ENCODE results near the gene LRBA.
A peak's percentile ranks its signal among the peaks of the same experiment; 100 is the strongest.

LRBA gene

DNA sequence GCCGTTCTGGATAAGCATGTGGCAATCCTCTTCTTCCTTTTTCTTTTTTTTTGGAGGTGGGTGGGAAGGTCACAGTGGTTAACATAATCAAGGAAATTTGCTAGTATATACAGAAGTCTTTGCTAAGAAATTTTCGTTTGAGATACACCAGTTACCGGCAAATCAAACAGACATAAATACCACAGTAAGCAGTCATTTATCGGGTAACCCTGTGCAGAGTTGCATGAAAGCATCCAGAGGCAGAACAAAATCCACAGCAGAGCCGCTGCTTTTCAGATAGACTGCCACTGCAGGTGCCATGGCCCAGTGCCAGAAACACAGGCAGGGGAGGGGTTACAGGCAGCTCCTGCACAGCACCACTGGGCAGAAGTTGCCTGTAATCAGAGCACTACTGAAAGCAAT is 612.2 kb downstream of the LRBA start:
- Histone ChIP-seq H3K9ac (ENCODE audit: low read depth, low read length) (peak overlapping the region; percentile 22), H2AFZ (ENCODE audit: low read depth, low read length) (peak overlapping the region; percentile 49; the same call in 1 of the 2 replicates), H3K4me1 (ENCODE audit: insufficient read depth, low read length) (peaks cover 18% of the 10 kb centered on the region), H3K27me3 (ENCODE audit: insufficient read depth, low read length, poor library complexity) (no peaks in the 10 kb centered on the region), H4K20me1 (ENCODE audit: insufficient read depth, low read length) (no peaks in the 10 kb centered on the region), H3K79me2 (ENCODE audit: insufficient read depth, low read length) (no peaks in the 10 kb centered on the region), H3K27ac (ENCODE audit: low read length) (peak overlapping the region; percentile 68), H3K9me3 (ENCODE audit: insufficient read depth, low read length, severe bottlenecking) (no peaks in the 10 kb centered on the region), H3K36me3 (ENCODE audit: insufficient read depth, low read length) (no peaks in the 10 kb centered on the region), H3K4me3 (ENCODE audit: low read depth in 1 of 2, low read length in 2 of 2) (peak overlapping the region in 1 of 2 experiments; percentile 47; a peak in 2 of 4 replicates), H3K4me2 (ENCODE audit: insufficient read depth, low read length) (peak overlapping the region; percentile 65)
- peak; percentile 92 for DNase-seq
- ATAC-seq (ENCODE audit: insufficient read depth, low read depth), result peak; percentile 100
- no peak for TF ChIP-seq EZH2 (IDR thresholded peaks at IDR 0.05; ENCODE audit: borderline replicate concordance, low read depth, low read length, severe bottlenecking)
- TF ChIP-seq, protein P1, sequence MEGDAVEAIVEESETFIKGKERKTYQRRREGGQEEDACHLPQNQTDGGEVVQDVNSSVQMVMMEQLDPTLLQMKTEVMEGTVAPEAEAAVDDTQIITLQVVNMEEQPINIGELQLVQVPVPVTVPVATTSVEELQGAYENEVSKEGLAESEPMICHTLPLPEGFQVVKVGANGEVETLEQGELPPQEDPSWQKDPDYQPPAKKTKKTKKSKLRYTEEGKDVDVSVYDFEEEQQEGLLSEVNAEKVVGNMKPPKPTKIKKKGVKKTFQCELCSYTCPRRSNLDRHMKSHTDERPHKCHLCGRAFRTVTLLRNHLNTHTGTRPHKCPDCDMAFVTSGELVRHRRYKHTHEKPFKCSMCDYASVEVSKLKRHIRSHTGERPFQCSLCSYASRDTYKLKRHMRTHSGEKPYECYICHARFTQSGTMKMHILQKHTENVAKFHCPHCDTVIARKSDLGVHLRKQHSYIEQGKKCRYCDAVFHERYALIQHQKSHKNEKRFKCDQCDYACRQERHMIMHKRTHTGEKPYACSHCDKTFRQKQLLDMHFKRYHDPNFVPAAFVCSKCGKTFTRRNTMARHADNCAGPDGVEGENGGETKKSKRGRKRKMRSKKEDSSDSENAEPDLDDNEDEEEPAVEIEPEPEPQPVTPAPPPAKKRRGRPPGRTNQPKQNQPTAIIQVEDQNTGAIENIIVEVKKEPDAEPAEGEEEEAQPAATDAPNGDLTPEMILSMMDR (IDR thresholded peaks at IDR 0.05; ENCODE audit: borderline replicate concordance, extremely low read depth, low read length, poor library complexity, severe bottlenecking), result peak; percentile 17

- Histone ChIP-seq H4K20me1 (ENCODE audit: insufficient read depth, low read length) (no peaks in the 10 kb centered on the region), H3K9ac (ENCODE audit: low read depth, low read length) (no peak overlapping the region), H3K9me3 (ENCODE audit: insufficient read depth, low read length, severe bottlenecking) (no peaks in the 10 kb centered on the region), H3K4me2 (ENCODE audit: insufficient read depth, low read length) (no peak overlapping the region), H3K79me2 (ENCODE audit: insufficient read depth, low read length) (no peaks in the 10 kb centered on the region), H2AFZ (ENCODE audit: low read depth, low read length) (no peak overlapping the region), H3K27ac (ENCODE audit: low read length) (no peak overlapping the region), H3K27me3 (ENCODE audit: insufficient read depth, low read length, poor library complexity) (no peaks in the 10 kb centered on the region), H3K36me3 (ENCODE audit: insufficient read depth, low read length) (no peaks in the 10 kb centered on the region), H3K4me3 (ENCODE audit: low read depth in 1 of 2, low read length in 2 of 2) (no peak overlapping the region), H3K4me1 (ENCODE audit: insufficient read depth, low read length) (peaks cover 18% of the 10 kb centered on the region)
- TF ChIP-seq, protein P1 (IDR thresholded peaks at IDR 0.05; ENCODE audit: borderline replicate concordance, extremely low read depth, low read length, poor library complexity, severe bottlenecking), result no peak
- no peak for TF ChIP-seq EZH2 (IDR thresholded peaks at IDR 0.05; ENCODE audit: borderline replicate concordance, low read depth, low read length, severe bottlenecking)
- ATAC-seq (ENCODE audit: insufficient read depth, low read depth) (no peak), DNase-seq (no peak)
Measured at GRCh38 chr4:150401083-150401687, 613.9 kb downstream of the LRBA start.

- Histone ChIP-seq H3K9ac (ENCODE audit: low read depth, low read length) (no peak overlapping the region), H2AFZ (ENCODE audit: low read depth, low read length) (no peak overlapping the region), H3K4me1 (ENCODE audit: insufficient read depth, low read length) (no peaks in the 10 kb centered on the region), H3K79me2 (ENCODE audit: insufficient read depth, low read length) (no peaks in the 10 kb centered on the region), H3K4me2 (ENCODE audit: insufficient read depth, low read length) (no peak overlapping the region), H4K20me1 (ENCODE audit: insufficient read depth, low read length) (no peaks in the 10 kb centered on the region), H3K36me3 (ENCODE audit: insufficient read depth, low read length) (no peaks in the 10 kb centered on the region), H3K27me3 (ENCODE audit: insufficient read depth, low read length, poor library complexity) (no peaks in the 10 kb centered on the region), H3K9me3 (ENCODE audit: insufficient read depth, low read length, severe bottlenecking) (peaks cover 6% of the 10 kb centered on the region), H3K4me3 (ENCODE audit: low read depth in 1 of 2, low read length in 2 of 2) (no peak overlapping the region), H3K27ac (ENCODE audit: low read length) (no peak overlapping the region)
- TF ChIP-seq, protein P1 (IDR thresholded peaks at IDR 0.05; ENCODE audit: borderline replicate concordance, extremely low read depth, low read length, poor library complexity, severe bottlenecking), result no peak
- TF ChIP-seq EZH2 (IDR thresholded peaks at IDR 0.05; ENCODE audit: borderline replicate concordance, low read depth, low read length, severe bottlenecking), result no peak
- ATAC-seq (ENCODE audit: insufficient read depth, low read depth), result no peak
- no peak for DNase-seq
Measured at GRCh38 chr4:150395872-150396271, 619.2 kb downstream of the LRBA start.
